NCI-H146 (cell line): ENCODE results near the gene CCL16.
"Not testable (repeated sequence)": the region's sequence is repeated elsewhere in the genome, so short reads cannot be mapped to it uniquely, and the experiment has no call there.

ENCODE experiments used
- DNase-seq: peaks from one replicate; lab custom pipeline; 2025; lab: John Stamatoyannopoulos, UW

Gene CCL16

DNA sequence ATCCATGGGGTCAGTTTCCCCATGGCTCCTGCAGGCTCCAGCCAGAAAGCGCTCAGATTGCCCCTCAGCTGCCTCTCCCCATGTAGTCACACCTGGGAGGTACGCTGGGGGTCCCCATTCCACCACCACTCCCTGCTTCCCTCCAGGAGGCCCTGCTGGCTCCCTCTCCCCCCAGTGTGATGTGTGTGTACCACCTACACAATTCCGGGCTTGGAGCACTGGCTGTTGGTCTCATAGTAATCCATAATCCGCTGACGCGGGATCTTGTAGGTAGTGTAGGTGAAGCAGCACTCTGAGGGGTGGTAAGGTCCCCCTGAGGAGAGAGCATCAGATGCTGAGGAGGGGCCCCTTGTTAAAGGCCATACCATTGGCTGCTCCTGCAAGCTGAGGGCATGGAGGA is 2.8 kb upstream of the CCL16 start:
- DNase-seq, result no peak

DNA sequence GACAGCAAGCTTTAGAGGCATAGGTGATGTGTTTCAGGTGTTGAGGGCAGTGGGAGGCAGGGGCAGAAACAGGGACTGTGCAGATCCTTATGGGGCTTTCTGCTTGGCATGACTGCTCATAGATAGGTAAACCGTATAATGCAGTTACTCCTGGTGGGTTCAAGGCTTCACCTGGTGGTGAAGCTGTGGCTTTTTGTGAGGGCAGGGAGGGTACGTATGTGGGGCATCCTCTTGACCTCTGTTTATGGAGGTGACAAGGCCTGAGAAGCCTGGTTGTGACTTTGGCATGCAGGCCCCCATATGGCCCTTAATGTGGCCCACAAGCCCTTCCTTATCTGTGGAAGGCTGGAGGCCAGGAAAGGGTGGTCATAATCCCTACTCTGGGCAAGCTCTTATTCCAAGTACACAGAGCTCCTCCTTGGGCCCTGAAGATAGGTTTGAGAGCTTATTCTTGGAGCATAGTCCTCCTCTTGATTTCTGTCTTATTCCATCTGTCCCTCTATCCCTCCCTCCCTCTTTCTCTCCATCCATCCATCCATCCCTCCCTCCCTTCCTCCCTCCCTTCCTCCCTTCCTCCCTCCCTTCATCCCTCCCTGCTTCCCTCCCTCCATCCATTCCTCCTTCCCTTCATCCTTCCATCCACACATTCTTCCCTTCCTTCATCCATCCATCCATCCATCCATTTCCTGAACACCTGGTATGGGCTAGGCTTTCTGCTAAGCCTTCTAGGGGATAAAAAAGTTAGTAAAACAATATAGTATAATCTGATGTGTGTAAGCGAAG is 1.3 kb upstream of the CCL16 start:
- DNase-seq, result no peak

DNA sequence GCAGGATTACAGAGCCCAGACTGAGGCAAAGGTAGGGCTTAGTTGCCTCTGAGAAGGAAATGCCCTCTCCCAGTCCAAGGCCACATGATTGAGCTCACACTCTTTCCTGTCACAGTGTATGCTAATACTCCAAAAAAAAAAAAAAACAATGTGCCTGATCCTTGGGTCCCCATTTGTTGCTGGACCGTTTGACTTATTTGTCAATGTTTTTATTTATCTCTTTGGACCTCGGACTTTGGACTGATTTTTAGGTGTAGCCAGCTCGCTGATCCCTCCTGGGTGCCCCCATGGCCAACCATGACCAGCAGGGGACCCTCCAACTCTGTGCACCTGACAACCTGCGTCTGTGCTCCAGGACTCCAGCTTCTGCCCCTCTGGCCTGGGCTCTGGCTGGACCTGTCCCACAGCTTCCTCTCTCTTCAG is 622 bp upstream of the CCL16 start:
- DNase-seq, result no peak

DNA sequence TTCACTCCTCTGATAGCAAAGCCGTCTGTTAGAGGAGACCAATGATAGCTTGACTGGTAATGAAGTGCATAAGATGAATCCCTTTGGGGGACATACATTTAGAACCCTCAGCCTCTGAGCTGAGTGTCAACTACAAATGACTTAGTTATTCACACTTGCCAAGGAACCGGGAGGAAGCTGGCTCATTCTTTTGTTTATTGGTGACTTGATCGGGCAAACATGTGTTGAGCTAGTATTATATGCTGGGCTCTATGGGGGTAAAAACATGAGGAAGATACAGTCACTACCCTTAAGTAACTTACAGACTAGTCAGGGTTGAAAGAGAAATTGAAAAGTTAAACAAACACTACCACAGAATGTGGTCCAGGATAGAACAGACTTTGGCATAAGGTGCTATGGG is 3.0 kb downstream of the CCL16 start:
- no peak for DNase-seq

DNA sequence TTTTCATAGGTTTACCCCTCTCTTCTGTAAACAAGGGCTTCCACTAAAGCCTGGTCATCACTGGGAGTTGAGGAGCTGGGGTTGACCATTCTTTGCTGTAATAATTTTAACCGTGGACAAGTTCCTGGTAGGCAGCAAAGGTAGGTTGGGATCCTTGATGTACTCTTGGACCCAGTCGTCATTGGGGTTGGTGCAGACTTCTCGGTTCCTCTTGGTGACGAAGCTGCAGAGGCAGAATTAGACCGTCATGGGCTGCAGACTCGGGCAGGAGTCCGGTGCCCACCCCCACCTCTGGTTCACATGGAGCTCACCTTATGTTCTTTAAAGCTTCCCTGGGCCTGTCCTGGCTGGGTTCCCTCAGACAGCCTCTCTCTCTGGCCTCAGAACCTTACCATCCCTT is 3.8 kb downstream of the CCL16 start:
- no peak for DNase-seq

DNA sequence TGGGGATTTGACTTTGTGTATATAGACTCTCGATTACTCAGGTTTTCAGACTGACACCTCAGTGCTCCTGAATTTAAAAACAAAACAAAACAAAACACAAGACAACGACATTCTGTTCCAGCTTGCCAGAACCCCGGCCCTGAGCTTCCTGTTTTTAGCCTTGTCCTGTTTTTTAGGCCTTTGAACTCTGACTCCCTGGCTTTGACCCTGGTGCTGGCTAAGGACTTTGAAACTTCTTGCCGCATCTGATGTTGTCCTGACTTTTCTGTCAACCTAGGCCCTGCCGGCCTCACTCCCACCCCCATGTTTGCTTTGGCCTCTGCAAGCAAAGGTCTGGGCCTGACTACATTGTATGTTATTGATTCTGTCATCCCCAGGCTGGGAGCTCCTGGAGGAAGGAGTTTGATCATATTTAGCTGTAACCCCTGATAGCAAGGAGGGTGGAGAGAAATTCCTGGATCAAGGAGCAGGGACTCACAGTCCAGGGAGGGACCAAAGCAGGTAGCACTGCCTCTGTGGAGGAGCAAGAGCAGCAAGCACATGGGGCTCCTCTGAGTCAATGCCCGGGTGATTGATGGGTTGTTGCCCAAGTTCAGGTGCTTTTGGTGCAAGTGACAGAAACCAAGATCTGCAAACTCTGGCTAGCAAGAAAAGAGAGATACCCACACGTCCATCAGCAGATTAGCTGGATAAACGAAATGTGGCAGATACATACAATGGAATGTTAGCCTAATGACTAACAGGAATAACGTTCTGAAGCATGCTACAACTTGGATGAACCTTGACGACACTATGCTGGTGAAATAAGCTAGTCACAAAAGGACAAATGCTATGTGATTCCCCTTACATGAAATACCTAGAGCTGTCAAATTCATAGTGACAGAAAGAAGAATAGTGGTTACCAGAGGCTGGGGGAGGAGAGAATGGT is 7.7 kb downstream of the CCL16 start:
- DNase-seq, result no peak

DNA sequence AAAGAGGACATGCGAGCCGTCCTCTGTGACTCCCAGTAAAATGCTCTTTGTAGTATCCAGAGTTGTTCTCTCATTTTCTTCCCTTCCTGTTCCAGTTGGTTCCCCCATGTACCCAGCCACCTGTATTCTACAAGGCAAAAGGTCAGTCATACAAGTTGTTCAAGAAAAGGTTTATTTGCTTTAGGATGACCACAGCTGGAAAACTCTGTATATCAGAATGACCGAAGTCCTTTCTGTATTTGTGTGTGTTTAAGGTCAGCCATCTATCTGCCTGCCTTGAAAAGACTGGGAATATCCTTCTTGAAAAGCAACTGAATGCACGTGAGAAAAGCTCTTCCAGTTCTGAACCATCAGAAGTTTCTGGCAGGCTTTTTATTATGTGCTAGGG is 8.4 kb downstream of the CCL16 start:
- DNase-seq, result no peak

DNA sequence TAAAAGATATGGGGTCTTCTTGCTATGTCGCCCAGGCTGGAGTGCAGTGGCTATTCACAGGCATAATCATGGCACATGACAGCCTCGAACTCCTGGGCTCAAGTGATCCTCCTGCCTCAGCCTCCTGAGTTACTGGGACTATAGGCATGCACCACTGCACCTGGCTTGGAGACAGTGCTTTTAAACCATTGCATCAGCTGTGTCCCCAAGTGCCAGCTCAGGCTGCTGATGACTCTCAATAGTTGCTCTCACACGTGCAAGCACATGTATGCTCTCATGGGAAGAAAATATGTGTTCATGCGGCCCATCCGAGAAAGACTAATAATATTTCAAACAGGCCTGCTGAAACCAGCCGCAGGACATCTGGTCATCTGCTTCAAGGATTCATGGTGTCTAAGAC is 8.8 kb downstream of the CCL16 start:
- DNase-seq, result no peak

DNA sequence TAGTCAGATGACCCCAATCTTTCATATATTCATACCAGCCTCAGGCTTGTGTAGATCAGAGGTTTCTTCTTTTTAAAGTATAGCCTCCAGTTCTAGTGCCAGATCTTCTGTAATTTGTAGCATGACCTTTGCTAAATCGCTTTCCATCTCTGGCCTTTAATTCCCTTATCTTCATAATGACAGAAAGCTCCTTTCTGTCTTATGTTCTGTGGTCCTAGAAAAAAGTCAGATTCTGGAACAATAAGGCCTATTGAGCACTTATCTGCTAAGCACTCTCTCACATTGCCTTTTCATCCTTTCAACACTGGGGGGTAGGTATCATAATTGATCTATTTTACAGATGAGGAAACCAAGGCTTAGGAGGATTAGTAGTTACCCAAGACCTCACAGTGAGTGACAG is 9.2 kb downstream of the CCL16 start:
- DNase-seq, result no peak

DNA sequence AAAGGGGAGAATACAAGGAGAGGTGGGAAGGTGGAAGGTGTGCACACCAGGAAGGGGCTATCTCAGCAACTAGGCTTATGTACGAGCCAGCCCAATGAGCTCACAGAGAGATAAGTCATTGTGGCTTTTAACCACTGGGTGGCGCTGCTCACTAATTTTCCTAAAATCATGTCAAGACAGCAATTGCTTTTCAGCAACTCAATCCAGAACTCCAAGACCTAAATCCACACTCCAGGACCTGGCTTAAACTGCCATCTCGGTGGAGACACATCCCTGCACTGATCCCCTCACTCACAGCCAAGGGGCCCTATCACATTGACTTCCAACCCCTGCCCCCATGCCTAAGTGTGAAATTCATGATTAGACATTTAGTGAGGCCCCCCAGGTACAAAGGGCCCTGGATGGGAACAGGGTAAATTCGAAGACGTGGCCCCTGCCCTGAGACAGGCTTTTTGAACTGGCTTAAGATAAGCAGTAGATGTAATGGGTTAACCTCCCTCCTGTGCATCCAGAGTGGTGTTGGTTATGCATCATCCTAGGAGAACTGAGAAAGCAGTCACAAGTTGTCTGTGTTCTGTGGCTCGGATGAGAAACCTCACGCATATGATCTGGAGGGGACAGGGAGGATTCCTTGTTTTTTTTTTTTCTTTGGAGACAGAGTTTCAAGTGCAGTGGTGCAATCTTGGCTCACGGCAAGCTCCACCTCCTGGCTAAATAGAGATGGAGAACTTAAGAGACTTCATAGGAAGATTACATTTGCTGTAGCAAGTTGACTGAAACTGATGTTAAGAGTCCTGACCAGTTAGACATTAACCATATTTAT is 11.5 kb downstream of the CCL16 start:
- DNase-seq, result peak; percentile 49

DNA sequence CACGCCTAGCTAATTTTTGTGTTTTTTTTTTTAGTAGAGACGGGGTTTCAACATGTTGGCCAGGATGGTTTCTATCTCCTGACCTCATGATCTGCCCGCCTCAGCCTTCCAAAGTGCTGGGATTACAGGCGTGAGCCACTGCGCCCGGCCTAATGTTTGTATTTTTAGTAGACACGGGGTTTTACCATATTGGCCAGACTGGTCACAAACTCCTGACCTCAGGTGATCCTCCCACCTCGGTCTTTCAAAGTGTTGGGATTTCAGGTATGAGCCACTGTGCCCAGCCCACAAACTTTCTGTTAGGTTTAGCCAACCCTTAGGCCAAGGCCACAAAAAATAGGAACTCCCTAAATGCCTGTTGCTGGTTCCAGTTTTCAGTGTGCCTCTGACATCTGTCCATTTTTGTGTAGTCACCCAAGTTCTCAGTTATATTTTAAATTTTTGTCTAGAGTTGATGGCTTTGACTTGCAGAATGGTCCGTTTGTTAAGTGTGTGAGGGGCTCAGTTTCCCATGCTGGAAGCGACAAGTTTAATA is 12.7 kb downstream of the CCL16 start:
- no peak for DNase-seq

DNA sequence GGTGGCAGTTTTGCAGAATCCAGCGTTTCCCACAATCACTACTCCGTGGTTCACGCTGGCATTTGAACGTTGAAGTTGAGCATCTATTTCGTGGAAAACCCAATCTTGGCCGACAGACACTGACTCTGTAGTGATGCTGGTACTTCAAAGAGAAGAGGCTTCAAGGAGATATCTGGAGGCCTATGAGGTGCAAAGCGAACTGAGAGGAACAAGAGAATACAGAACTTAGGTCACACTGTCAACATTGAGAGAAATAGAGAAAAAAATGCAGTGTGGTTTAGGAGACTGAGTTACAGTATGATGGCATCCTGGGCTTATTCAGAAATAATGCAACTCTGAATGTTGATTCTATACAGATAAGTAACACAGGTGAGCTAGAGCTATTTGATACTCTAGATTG is 16.0 kb downstream of the CCL16 start:
- no peak for DNase-seq

DNA sequence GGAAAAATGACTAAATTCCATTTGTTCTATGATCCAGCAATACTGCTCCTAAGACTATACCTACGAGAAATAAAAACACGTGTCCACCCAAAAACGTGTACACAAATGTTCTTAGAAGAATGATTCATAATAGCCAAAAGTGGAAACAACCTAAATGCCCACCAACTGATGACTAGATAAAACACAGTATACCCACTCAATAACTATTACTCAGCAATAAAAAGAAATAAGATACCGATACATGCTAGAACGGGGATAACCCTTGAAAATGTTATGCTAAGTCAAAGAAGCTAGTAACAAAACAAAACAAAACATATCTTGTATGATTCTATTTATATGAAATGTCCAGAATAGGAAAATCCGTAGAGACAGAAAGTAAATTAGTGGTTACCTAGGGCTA is 17.6 kb downstream of the CCL16 start:
- no peak for DNase-seq

DNA sequence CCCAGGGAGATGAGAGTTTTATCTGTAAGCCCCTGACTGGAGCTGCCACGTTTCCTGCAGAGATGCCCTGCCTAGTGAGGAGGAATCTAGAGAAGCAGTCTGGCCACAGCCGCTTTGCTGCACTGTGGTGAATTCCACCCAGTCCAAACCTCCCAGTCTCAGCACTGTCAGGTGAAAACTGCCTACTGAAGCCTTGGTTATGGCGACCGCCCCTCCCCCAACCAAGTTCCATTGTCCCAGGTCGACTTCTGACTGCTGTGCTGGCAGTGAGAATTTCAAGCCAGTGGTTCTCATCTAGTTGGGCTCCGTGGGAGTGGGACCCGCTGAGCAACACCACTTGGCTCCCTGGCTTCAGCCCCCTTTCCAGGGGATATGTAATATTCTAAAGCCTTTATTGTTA is 27.6 kb downstream of the CCL16 start:
- no peak for DNase-seq

DNA sequence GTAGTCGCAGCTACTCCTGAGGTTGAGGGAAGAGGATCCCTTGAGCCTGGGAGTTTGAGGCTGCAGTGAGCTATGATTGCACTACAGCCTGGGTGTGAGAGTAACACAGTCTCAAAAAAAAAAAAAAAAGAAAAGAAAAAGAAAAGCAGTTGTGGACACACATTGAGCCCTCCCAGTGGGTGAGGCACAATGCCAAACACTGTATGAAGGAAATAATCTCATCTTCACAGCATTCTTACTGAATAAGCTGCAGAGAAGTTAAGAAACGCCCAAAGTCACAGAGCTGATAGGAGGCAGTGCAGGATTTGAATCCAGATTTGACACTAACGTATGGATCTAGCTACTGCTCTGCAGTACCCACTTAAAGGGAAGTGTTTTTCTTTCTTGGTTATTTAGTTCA is 31.9 kb downstream of the CCL16 start:
- no peak for DNase-seq

DNA sequence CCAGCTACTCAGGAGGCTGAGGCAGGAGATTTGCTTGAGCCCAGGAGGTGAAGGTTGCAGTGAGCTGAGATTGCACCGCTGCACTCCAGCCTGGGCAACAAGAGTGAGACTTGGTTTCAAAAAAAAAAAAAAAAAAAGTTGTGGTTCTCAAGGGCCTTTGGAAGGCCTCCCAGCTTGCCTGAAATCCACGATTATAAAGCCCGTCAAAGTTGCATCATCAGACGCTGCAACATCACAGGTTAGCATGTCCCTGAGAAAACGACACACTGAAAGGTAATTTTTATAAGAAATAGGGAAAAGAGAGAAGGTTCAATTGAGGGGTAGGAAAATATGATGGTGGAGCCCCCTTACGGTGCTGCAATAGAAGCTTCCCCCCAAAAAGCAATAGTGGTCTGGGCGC is 33.2 kb downstream of the CCL16 start:
- DNase-seq, result no peak

DNA sequence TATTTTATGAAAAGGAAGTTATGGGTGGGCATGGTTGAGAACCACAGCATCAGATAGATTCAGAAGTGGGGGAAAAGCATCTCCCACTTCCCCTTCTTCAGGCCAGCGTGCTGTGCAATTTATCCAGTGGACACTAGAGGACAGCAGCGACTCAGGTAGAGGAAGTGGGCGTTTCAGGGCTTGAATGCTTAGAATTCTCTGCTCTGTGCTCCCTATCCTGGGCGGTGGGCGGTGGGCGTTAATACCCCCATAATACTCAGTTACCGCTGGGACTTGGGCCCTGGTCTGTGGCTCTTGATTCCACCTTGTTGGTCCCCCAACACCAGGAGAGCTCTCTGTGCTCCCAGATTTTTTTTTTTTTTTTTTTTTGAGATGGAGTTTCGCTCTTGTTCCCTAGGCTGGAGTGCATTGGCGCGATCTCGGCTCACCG is 34.1 kb downstream of the CCL16 start:
- DNase-seq, result peak; percentile 57

DNA sequence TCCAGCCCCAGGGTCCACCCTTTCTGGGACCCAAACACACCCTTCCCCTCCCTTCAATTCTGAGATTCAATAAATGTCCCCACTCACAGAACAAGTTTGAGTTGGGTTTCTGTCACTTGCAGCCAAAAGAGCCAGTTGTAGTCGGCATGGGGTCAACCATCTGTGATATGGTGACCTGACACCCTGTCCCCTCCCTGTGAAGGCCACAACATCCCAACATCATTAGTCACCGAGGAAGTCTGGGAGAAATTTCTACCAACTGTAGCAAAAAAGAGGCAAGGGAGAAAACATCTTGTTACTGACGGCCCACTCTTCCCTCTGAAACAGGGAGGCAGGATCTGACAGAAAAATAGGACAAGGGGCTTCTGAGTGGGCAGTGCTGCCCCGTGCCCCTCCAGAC is 37.1 kb downstream of the CCL16 start:
- DNase-seq, result no peak

DNA sequence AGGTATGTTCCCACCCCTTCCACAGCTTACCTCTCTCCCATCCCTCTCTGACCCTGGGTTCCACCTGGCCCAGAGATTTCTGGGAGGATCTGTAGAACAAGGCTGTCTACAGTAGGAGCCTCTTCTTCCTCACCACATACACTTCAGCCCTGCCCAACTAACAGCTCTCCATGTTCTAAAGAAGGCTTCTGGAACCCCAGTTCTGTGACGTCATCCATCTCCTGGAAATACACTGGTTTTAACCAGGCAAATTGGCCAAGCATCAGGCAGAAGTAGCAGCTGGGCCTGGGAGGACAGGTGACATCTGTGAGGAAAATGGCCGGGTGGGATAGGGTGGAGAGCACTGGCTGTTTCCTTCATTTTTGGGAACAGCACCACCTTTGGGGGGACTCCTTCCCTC is 37.8 kb downstream of the CCL16 start, which contains the start of gene LYZL6:
Gene LYZL6, minus strand, starts transcription at position 177 of the 400 bp plus-strand sequence. CDS start 4,357 bp downstream, outside the sequence.
- no peak for DNase-seq

DNA sequence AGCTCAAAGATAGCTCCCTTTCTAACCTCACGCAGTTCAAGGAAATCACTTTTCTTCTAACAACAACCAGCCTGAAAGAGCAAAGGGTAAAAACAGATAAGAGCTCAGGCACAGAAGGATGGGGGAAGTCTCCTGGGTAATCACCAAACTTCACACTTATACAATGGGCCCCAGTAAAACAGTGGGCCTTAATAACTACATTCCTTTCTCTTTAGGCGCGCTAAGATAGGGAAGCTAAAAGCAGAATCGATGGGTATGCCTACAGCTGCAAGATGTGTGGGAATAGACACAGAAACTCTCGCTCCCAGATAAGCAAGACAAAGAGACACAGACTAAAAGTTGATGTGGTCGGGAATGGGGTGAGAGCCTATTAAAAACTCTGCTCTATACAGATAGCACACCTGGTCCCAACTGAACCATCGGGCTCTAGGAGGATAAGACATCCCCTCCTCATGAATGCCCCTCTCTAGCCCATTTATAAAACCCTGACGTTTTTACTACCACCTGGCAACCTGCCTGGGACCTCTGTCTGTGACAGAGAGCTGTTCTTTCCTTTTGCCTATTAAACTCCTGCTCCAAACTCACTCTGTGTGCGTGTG is 38.6 kb downstream of the CCL16 start:
- DNase-seq, result no peak

DNA sequence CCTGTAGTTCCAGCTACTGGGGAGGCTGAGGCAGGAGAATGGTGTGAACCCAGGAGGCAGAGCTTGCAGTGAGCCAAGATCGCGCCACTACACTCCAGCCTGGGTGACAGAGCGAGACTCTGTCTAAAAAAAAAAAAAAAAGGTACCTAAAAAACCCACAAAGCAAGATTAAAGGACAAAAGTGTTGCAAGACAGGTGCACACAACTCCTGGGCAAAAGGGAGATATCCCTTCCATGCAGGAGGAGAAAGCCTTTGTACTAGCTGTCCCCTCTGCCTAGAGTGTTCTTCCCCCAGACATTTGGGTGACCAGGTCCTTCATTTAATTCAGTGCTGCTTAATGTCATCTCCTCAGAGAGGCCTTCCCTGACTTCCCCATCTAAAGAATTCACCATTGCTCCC is 42.8 kb downstream of the CCL16 start:
- not testable (repeated sequence) for DNase-seq

DNA sequence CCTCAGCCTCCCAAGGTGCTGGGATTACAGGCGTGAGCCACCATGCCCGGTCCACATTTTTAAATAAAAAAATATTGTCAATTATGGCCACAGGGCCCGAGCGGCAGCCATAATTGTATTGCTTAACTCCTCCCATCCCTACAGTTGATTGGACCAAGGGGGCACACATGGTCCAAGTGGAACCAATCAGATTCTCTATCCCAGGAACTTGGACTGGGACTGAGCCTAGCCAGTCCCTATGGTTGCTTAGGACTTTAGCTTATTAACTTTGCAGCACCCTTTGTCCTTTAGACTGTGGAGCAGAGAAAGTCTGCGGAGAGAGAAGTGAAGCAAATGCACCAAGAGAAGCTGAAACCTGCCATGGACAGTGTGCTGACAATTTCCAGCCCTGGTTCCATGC is 45.2 kb downstream of the CCL16 start:
- peak; percentile 2 for DNase-seq
